HG03460 (cell line): ENCODE results near the gene ZBTB16.

Experiments
- ATAC-seq: cut with Tn5 transposase; IDR thresholded peaks from one replicate; pipeline ENCODE4 v1.9.1; 2021; ENCODE audit not compliant: unreplicated experiment

ZBTB16 gene

DNA sequence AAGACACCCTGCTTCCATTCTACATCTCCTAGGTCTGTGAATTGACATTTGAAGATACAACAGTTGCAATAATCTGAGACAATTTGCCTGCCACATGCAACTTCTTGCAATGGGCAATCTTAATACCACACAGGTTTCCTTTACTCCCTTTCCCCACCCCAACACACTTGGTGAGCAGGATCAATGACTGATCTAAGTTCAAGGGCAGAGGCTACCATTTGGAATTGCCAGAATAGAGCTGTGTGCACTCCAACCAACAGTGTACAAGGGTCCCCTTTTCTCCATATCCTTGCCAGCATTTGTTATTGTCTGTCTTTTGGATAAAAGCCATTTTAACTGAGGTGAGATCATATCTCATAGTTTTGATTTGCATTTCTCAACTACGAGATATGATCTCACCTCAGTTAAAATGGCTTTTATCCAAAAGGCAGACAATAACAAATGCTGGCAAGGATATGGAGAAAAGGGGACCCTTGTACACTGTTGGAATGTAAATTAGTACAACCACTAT, 233.7 kb downstream of the ZBTB16 start:
- ATAC-seq, result no peak

DNA sequence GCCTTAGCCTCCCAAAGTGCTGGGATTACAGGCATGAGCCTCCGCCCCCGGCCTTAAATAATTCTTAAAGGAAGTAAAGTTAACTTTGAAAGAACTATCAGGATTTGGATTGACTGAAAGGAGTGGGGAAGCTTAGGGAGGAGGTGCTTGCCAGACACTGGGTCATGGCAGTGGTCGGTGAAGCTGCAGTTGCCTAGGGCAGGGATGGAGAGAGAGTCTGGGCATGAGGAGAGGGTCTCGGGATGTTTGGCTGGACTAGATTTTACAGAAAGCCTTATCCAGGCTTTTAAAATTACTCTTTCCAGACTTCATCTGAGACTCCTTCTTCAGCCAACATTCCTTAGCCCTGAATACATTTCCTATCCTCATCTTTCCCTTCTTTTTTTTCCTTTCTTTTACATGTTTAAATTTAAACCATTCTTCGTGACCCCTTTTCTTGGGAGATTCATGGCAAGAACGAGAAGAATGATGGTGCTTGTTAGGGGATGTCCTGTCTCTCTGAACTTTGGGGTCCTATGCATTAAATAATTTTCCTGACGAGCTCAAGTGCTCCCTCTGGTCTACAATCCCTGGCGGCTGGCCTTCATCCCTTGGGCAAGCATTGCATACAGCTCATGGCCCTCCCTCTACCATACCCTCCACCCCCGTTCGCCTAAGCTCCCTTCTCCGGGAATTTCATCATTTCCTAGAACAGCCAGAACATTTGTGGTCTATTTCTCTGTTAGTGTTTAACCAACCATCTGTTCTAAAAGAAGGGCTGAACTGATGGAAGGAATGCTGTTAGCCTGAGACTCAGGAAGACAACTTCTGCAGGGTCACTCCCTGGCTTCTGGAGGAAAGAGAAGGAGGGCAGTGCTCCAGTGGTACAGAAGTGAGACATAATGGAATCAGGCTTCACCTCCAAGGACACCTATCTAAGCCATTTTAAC, 236.4 kb downstream of the ZBTB16 start, which contains the start of gene NNMT:
TSS of gene NNMT (plus strand) at position 724 of the 929 bp plus-strand sequence. CDS start at position 882, 158 bp downstream.
- no peak for ATAC-seq

DNA sequence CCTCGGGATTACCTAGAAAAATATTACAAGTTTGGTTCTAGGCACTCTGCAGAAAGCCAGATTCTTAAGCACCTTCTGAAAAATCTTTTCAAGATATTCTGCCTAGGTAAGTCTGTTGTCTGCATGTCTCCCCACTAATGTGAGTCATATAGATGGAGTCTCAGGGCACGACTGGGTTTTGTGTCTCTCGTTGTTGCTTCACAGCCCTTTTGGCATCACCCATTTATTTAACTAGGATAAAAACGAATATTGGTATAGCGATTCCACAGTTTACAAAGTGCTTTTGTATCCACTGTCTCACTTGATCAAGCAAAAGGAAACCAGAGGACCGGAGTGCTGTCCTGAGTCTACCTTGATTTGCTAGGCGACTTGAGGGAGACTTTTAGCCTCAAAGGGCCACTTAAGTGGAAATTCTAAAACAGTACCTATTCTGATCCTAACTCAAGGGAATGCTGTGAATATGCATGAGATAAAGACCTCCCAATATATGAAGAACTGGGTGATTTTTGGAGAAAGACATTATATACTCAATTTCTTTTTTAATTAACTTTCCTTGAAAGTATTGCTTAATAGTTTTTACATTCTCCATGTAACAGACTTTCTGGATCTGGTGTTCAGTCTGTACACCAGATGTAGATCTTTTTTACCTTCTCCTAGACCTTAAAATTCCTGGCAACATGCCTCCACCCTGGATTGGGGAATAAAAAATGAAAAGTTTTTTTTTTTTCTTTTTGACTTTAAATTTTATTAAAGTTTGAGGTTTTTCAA, 237.3 kb downstream of the ZBTB16 start:
- ATAC-seq, result no peak

DNA sequence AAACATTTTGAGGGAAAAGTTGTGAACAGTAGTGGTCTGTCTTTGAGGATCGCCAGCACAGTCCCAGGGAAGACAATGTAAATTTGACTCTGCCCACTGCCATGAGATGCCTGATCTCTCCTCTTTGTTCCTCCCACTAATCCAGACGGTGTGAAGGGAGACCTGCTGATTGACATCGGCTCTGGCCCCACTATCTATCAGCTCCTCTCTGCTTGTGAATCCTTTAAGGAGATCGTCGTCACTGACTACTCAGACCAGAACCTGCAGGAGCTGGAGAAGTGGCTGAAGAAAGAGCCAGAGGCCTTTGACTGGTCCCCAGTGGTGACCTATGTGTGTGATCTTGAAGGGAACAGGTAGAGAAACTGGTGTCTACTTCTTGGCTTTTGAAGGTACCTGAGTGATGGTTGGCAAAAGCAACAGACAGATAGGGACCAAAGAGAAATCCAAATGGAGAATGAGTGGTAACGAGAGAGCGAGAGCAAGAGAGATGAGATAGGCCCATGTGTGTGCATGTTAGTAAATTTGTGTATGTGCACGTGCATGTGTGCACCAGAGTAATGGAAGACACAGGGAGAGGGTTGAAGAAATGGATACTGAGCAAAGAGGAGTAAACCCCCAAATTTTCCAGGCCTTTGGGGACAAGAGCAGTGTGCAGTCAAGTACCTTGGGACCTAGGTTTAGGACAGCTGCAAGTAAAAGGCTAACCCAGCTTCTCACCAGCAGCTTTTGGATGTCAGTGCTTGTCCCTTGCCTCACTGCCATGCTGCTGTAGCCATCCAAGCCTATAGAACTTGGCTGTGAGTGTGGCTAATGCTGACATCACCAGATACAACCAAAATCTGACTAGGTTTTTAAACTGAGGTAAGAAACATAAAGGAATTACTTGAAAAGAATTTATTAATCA, 238.5 kb downstream of the ZBTB16 start:
- no peak for ATAC-seq

DNA sequence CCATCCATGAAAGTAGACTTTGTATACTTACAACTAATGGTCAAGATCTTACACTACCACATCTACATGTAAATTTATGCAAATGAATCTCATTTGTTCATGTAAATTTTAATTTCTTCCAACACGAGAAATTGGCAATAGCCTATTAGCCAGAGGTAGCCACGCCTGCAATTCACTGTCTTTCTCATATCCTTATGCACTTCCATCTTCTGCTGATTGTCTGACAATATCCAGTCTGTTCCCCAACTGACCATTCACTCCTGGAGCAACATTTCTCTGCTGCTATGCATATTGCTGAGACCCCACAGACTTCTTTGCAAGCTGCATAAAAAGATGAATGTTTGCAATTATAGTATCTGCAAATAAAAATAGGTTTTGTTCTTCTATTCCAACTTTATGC, 239.2 kb downstream of the ZBTB16 start:
- no peak for ATAC-seq
